ENCODE results near the gene TOX2.

Gene TOX2

DNA sequence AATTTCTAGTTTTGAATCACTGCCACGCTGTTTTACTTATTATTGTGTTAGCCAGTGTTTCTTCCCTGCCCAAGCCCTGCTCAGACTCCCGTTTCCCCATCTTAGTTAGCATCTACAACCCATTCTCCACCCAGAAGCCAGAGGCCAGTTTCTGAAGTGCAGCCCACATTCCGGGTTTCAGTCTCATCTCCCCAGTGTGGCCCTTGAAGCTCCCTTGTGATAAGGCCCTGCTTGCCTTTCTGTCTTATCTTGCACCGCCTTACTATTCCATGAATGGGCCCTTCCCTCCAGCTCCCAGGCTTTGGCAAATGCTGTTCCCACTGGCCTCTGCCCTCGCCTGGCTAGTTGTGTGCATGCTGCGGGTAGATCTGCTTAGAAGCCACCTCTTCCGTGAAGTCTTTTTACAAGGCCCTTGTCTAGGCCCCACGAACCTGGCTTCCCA, 41.1 kb downstream of the TOX2 start:
- no peak for DNase-seq (ENCODE audit: extremely low read depth in 1 of 2, low read depth in 1 of 2)

- no peak for DNase-seq (ENCODE audit: extremely low read depth in 1 of 2, low read depth in 1 of 2)
These were observed 42.7 kb downstream of the TOX2 start for GRCh38 chr20:43957392-43957791.

GRCh38 chr20:43958626-43959025, 44.0 kb downstream of the TOX2 start:
- DNase-seq (ENCODE audit: extremely low read depth in 1 of 2, low read depth in 1 of 2) = no peak

- no peak for DNase-seq (ENCODE audit: extremely low read depth in 1 of 2, low read depth in 1 of 2)
These were observed 44.6 kb downstream of the TOX2 start for GRCh38 chr20:43959079-43959919.

DNA sequence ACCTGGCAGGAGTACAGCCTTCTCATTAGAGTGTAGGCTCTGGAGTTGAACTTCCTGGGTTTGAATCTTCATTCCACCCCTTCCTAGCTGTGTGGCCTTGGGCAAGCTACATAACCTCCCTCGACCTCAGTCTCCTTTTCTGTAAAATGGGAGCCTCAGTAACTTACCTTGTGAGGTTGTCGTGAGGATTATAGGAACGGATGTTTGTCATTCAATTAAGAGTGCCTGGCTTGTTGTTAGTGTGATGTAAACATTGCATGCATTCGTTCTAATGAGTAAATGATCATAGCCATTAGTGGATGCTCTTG, 45.2 kb downstream of the TOX2 start:
- DNase-seq (ENCODE audit: extremely low read depth in 1 of 2, low read depth in 1 of 2) = no peak

DNA sequence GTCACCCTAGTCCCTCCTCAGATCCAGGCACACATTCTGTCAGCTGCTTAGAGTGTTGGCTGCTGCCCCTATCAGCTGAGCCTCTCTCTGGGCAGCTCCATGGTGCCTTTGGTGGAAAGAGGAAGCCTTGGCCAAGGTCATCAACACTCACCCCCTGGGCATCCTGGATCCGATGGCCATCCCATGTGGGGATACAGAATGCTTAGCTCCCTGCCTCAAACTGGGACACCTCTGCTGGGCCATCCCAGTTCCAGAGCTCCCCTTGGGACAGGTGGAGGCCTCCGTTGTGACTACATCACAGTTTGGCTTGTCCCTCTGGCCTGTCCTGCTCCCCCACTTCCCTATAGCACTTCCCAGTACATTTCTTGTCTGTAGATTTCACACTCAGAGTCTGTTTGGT, 45.6 kb downstream of the TOX2 start:
- no peak for DNase-seq (ENCODE audit: extremely low read depth in 1 of 2, low read depth in 1 of 2)

DNA sequence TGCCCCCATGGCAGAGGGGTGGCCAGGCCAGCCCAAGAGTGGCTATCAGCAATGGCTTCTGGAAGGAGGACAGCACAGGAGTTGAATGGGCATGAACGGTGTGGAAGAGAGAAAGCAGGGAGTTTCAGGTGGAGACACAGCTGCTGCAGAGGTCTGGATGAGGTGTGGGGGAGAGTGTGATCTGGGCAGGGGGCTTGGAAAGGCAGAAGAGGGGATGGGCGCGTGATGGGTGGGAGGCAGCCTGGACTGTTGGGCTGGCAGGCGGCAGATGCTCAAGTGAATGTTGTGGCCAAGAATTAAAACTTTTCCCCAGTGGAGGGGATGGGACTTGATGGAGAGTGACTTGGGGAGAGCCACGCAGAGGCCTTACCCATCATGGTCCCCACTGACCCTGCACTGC, 46.5 kb downstream of the TOX2 start:
- no peak for DNase-seq (ENCODE audit: extremely low read depth in 1 of 2, low read depth in 1 of 2)

- no peak for DNase-seq (ENCODE audit: extremely low read depth in 1 of 2, low read depth in 1 of 2)
These were observed 47.2 kb downstream of the TOX2 start for GRCh38 chr20:43961541-43962471.

DNA sequence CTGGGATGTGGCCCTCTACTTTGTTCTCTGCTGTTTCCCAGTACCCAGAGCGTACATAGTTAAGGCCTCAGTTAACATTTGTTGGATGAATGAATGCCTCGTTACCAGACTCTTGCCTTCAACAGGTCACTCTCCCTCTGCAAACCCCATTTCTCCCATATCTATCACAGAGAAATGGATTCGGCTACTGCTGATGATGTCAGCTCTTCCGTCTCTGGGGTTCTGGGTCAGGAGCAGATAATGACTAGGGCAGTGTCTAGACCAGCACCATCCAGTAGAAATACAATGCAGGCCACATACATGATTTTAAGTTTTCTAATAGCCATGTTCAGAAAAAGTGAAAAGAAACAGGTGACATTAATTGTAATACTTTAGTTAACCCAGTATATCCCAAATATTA, 47.9 kb downstream of the TOX2 start:
- DNase-seq (ENCODE audit: extremely low read depth in 1 of 2, low read depth in 1 of 2) = no peak

DNA sequence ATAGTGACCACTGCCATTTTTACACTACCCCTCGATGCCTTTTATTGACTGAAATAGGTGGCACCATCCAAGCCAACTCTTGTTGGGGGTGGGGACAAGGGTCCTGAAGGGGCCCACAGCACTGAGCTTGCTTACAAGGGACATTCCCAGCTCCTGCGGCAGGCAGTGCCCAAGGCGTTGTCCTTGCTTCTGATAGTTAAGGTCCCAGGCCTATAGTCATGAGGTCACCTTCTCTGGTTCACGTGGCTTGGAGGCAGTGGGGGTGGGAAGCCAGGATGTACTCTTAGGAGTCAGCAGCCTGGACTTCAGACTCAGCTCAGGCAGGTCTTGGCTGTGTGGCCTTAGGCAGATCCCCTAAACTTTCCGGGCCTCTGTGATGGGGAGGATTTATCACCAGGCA, 48.6 kb downstream of the TOX2 start:
- DNase-seq (ENCODE audit: extremely low read depth in 1 of 2, low read depth in 1 of 2) = no peak

DNA sequence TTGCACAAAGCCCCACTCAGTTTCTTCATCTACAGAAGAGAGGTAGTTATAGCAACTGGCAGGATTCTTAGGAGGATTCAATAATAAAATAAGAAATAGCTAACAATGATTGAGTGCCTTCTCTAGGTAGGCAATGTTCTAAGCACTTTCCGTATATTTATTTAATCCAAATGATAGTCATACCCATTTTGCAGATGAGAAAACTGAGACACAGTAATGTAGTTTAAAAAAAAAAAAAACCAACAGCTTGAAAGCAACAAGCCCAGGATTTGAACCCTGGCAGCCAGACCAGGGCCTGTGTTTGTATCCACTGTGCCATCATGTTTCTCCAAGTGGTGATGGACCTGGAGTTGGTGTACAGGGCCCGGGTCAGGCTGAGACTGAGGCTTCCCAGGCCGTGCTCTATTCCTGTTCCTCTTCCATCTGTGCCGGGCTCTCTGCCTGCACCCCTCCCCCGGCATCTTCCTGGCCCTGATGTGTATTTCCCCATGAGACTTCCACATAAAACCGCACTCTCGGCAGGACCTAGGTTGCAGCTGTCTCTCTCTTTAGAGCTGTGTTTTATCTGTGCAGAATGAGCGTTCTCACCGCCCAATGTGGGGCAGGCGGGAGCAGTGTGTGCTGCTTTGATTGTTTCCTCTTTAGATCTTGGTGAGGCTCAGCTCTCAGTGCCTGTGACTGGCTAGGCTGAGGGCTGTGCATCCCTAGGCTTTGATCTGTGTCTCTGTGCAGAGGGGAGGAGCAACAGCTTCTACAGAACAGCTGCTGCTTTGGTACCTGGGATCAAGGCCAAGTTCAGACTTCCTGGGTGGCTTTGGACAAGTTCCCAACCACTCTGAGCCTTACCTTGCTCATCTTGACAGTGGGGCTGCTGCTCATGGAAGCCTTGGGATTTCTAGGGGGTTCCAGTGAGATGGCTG, 49.5 kb downstream of the TOX2 start:
- DNase-seq (ENCODE audit: extremely low read depth in 1 of 2, low read depth in 1 of 2) = no peak

DNA sequence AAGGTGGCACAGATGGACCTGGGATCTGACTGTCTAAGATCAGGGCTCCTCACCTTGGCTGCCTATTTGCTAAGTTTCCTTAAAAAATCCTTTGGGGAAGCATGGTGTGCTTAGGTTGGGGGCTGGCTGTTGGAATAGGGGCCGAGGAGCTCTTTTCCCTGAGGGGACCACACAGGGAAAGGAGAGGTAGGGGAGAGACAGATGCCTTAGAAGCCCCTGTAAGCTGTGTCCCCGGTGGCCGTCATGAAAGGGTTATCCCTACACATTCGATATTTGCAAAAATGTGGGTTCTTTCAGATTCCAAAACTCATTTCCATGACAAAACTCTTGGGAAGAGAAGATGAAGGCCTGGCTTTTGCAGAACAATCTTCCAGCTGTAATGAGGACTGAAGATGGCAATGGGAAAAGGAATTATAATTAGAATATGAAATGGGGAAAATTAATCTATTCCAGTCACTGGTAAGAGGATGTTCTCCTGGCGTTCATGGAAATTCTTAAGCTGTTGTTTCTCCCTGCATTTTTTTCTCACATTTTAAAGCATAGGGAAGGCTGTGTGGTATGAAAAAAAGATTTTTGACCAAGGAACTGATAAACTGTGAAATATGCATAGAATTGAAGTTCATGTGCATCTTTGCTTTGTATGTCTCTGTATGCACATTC, 53.8 kb downstream of the TOX2 start:
- no peak for DNase-seq (ENCODE audit: extremely low read depth in 1 of 2, low read depth in 1 of 2)

DNA sequence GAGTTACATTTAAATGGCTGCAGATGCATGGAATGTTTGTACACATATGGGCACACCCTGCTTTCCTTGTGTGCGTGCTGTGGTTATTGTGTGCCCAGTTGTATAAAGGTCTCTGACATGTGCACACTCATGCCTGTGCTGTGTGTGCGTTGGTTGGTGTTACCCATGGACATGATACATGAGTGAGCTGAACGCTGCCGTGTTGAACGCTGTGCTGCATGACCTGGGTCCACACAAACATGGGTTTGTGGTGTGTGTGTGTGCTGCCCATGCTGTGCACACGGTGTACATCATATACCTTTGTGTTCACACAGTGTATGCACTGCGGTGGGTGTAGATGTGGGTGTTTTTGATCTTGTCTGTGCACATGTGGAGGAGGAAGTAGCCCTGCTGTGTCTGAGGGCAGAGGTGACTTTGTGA, 54.4 kb downstream of the TOX2 start:
- no peak for DNase-seq (ENCODE audit: extremely low read depth in 1 of 2, low read depth in 1 of 2)

DNA sequence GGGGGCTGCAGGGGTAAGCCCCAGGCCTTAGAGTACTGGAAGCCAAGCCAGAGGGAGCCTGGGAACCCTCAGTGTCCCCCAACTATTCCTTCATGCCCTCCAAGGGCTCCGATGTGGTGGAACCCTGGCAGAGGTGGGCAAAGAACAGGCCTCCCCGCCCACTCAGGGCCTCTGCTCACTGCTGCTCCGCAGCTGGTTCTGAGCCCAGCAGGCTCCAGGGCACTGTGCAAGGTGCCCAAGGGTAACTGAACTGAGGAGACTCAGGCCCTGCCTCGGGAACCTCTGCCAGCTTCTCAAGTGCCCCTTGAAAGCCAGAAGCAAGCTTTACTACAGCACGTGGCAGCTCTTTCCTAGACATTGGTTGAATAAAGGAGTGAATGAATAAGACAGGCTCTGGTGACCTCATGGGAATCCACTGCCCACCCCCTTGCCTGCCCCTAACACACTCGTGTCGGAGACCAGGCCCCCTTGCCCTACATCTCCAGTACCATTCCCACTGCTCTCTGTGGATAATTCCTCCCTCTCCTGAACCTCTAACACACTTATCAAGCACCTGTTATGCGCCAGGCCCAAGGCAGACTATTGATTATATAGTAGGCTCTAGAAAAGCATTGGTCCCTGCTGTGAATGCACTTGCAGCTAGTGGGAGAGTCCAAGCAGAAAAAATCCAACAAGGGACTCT, 55.0 kb downstream of the TOX2 start:
- DNase-seq (ENCODE audit: extremely low read depth in 1 of 2, low read depth in 1 of 2) = no peak

GRCh38 chr20:43971267-43971666, 56.6 kb downstream of the TOX2 start:
- DNase-seq (ENCODE audit: extremely low read depth in 1 of 2, low read depth in 1 of 2) = no peak

GRCh38 chr20:43972051-43972450, 57.4 kb downstream of the TOX2 start:
- DNase-seq (ENCODE audit: extremely low read depth in 1 of 2, low read depth in 1 of 2) = no peak

- DNase-seq (ENCODE audit: extremely low read depth in 1 of 2, low read depth in 1 of 2) = no peak
These were observed 58.0 kb downstream of the TOX2 start for GRCh38 chr20:43972692-43973091.

DNA sequence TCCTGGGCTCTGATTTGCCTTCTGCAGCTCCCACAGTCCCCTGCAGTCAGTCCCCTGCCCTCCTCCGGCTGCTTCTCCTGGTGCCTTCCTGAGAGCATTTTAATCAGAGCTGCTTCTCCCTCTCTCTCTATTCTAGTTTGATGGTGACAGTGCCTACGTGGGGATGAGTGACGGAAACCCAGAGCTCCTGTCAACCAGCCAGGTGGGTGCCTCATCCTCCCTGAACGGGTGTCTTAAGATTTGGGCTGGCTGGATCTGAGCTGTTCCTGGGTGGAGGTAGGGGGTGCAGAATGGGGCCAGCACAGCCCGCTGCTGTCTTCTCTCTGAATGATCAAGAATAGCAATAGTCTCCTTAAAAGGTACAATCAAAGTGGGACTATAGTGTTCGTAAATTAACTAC, 58.6 kb downstream of the TOX2 start:
- no peak for DNase-seq (ENCODE audit: extremely low read depth in 1 of 2, low read depth in 1 of 2)

DNA sequence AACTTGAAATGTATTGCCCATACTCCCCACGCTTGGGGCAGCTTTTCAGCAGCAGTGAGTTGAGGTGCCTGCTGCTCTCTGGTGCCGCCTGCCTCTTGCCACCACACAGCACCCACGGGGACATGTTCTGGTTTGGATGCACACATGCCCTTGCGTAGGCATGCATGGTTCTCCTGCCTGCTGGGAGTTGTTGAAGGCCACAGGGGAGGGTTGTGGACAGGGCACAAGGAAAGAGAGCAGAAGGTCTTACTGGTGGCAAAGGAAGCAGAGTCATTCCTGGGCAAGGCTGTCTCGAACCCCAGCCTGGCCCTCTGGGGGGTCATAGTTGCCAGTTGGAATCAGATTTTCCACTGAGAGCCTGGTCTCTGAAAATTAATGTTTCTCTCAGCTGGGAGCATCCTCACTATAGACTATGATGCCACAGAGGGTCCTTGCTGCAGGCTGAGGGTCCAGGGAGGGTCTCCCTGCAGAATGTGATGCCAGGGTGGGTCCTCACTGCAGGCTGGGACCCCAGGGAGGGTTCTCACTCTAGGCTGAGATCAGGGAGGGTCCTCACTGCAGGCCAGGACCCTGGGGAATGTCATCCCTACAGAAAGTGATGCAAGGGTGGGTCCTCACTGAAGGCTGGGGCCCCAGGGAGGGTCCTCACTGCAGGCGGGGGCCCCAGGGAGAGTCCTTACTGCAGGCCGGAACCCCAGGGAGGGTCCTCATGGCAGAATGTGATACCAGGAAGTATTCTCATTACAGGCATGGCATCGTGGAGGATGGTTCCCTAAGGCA, 59.2 kb downstream of the TOX2 start:
- no peak for DNase-seq (ENCODE audit: extremely low read depth in 1 of 2, low read depth in 1 of 2)

Measured in activated CD8-positive, alpha-beta memory T cell treated with anti-CD3 and anti-CD28 coated beads for 1 hour (primary cell).